ENCODE results near the gene C4orf50.

Gene C4orf50

DNA sequence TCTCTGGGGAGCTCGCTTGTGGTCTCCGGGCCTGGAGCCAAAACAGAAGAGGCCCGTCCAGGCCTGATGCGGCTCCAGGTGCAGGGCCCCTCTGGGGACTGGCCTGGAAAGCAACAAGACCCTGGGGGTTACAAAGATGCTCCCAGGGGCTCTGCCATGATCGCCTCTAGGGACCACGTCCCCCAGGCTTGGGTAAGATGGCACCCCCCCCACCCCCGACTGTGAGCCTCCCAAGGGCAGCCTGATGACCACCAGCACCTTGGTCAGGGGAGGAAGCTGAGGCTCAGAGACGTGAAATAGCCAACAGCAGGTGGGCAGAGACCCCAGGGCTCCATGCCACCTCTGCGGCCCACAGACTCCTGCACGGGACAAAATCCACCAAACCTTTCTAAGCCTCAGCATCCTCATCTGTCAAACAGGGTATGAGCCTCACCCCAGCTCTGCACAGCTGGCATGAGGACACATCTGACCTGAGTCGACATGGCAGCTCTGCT lies 25.4 kb downstream of the C4orf50 start:
- TF ChIP-seq JUND (IDR thresholded peaks at IDR 0.05; ENCODE audit: low read depth): no peak
- in situ Hi-C loops (cut with HindIII; ENCODE audit: low pct_unique_long_range_greater_than_20kb, low sequenced_read_pairs): no loop called here
- no peak for DNase-seq (ENCODE audit: low read depth in 1 of 2, low spot score in 1 of 2)

- in situ Hi-C loops (cut with HindIII; ENCODE audit: low pct_unique_long_range_greater_than_20kb, low sequenced_read_pairs): no loop called here
- no peak for TF ChIP-seq JUND (IDR thresholded peaks at IDR 0.05; ENCODE audit: low read depth)
- no peak for DNase-seq (ENCODE audit: low read depth in 1 of 2, low spot score in 1 of 2)
Measured at GRCh38 chr4:5992171-5992827, 25.9 kb downstream of the C4orf50 start.

- no peak for TF ChIP-seq JUND (IDR thresholded peaks at IDR 0.05; ENCODE audit: low read depth)
- in situ Hi-C loops (cut with HindIII; ENCODE audit: low pct_unique_long_range_greater_than_20kb, low sequenced_read_pairs): no loop called here
- DNase-seq (ENCODE audit: low read depth in 1 of 2, low spot score in 1 of 2): no peak
Measured at GRCh38 chr4:5991405-5991804, 26.8 kb downstream of the C4orf50 start.

DNA sequence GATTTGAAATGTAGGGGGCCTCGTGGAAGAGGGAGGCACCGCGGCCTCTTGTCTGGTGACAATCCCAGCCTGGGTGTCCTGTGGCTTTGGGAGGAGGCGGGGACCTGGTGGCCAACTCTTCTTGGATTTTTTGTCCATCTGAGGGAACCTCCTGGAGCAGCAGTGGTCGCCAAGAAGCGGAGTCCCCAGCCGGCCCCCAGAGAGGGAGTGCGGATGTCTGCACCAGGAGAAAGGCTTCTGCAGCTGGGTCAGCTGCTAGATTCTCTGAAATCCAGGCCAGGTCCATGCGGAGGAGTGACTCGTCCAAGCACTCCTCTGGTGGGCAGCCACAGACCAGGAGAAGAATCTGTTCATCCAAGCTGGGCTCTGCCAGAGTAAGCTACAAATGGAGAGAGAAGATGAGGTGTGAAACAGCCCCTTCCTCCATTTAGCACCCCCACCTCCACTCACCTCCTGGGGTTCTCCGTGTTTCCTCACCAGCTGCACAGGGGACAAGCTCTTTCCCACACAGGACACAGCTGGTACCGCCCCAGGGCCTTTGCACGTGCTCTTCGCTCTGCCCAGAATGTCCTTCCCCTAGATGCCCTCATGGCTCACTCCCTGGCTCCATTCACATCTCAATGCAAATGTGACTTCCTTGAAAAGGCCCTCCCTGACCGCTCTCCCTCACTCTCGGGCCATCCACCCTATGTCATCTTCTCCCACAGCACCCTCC lies 27.6 kb downstream of the C4orf50 start:
- no peak for DNase-seq (ENCODE audit: low read depth in 1 of 2, low spot score in 1 of 2)
- TF ChIP-seq JUND (IDR thresholded peaks at IDR 0.05; ENCODE audit: low read depth): no peak
- in situ Hi-C loops (cut with HindIII; ENCODE audit: low pct_unique_long_range_greater_than_20kb, low sequenced_read_pairs): no loop called here

DNA sequence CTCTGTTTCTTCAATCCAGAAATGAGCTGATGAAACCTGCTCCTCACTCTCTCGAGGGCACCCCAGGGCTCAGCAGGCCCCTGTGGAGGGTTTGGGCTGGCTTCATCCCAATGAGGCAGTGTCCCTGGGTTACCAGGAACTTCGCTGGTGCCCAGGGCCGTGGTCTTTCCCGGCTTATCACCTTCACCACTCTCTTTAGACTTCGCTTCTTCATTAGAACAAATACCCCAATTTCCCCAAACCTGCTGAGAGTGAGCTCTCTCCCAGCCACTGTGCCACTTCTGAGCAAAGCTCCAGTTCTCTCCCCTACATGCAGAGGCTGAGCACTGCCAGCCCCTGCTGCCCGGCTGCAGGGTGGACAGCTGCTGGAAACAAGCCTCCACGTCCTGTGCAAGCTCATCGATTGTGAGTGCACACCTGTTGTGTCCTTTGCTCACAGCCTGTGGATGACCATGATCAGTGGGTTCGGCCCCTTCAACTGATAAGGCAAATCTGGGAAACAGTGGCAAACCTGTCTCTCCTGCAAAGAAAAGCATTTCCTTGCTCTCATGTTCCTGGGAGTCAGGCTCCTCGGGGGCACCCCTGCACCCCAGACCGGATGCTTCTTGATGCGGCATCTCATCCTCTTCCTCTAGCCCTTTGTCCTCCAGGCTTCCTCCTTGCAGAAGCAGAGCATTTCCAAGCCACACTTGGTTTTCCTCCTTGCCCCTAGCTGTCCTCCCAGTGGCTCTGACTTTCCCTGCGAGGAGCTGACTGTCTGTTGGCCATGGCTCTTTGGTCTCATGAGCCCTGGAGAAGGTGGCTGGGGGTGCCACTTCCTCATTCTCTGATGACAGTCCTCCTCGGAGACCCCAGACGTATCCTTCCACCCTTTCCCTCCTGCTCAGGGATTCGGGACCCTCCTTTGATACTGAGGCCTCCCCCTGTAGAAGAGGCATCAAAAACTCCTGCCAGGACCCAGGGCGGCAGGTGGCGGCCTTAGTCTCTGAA lies 28.7 kb downstream of the C4orf50 start:
- in situ Hi-C loops (cut with HindIII; ENCODE audit: low pct_unique_long_range_greater_than_20kb, low sequenced_read_pairs): no loop called here
- no peak for TF ChIP-seq JUND (IDR thresholded peaks at IDR 0.05; ENCODE audit: low read depth)
- no peak for DNase-seq (ENCODE audit: low read depth in 1 of 2, low spot score in 1 of 2)

GRCh38 chr4:5988086-5988845 lies 30.0 kb downstream of the C4orf50 start:
- no peak for DNase-seq (ENCODE audit: low read depth in 1 of 2, low spot score in 1 of 2)
- in situ Hi-C loops (cut with HindIII; ENCODE audit: low pct_unique_long_range_greater_than_20kb, low sequenced_read_pairs): no loop called here
- TF ChIP-seq JUND (IDR thresholded peaks at IDR 0.05; ENCODE audit: low read depth): no peak

GRCh38 chr4:5984843-5985242 lies 33.4 kb downstream of the C4orf50 start:
- DNase-seq (ENCODE audit: low read depth in 1 of 2, low spot score in 1 of 2): no peak
- in situ Hi-C loops (cut with HindIII; ENCODE audit: low pct_unique_long_range_greater_than_20kb, low sequenced_read_pairs): no loop called here
- no peak for TF ChIP-seq JUND (IDR thresholded peaks at IDR 0.05; ENCODE audit: low read depth)

GRCh38 chr4:5982156-5982973 lies 35.9 kb downstream of the C4orf50 start:
- in situ Hi-C loops (cut with HindIII; ENCODE audit: low pct_unique_long_range_greater_than_20kb, low sequenced_read_pairs): no loop called here
- no peak for DNase-seq (ENCODE audit: low read depth in 1 of 2, low spot score in 1 of 2)
- no peak for TF ChIP-seq JUND (IDR thresholded peaks at IDR 0.05; ENCODE audit: low read depth)

GRCh38 chr4:5980436-5981155 lies 37.6 kb downstream of the C4orf50 start:
- DNase-seq (ENCODE audit: low read depth in 1 of 2, low spot score in 1 of 2): peak in 1 of 2 experiments; percentile 38
- no peak for TF ChIP-seq JUND (IDR thresholded peaks at IDR 0.05; ENCODE audit: low read depth)
- in situ Hi-C loops (cut with HindIII; ENCODE audit: low pct_unique_long_range_greater_than_20kb, low sequenced_read_pairs): no loop called here

DNA sequence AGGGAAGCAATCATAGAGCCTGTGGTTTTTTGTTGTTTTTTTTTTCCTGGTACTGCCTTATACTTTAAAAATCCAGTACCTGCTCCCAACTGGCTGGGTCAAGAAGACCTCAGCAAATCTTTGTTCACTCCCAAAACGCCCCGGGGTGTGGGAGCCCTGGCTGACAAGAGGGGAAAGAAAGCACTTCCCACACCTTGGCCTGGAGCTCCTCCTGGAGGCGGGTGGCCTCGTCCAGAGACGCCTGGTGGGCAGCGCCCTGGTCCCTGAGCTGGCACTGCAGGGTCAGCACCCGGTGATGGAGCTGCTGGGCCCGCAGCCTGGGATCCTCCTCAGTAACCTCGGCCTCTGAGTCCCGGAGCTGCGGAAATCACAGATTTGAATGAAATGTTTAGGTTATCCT lies 38.2 kb downstream of the C4orf50 start:
- DNase-seq (ENCODE audit: low read depth in 1 of 2, low spot score in 1 of 2): peak in 1 of 2 experiments; percentile 83
- no peak for TF ChIP-seq JUND (IDR thresholded peaks at IDR 0.05; ENCODE audit: low read depth)
- in situ Hi-C loops (cut with HindIII; ENCODE audit: low pct_unique_long_range_greater_than_20kb, low sequenced_read_pairs): no loop called here

- in situ Hi-C loops (cut with HindIII; ENCODE audit: low pct_unique_long_range_greater_than_20kb, low sequenced_read_pairs): no loop called here
- no peak for TF ChIP-seq JUND (IDR thresholded peaks at IDR 0.05; ENCODE audit: low read depth)
- DNase-seq (ENCODE audit: low read depth in 1 of 2, low spot score in 1 of 2): no peak
Measured at GRCh38 chr4:5976921-5977320, 41.3 kb downstream of the C4orf50 start.
